Measurements from ENCODE around the gene TST.

Gene TST

GRCh38 chr22:37053310-37054055 lies 34.2 kb upstream of the TST start:
- DNase-seq, result no peak

GRCh38 chr22:37052386-37053309 lies 33.4 kb upstream of the TST start:
- DNase-seq, result no peak

DNA sequence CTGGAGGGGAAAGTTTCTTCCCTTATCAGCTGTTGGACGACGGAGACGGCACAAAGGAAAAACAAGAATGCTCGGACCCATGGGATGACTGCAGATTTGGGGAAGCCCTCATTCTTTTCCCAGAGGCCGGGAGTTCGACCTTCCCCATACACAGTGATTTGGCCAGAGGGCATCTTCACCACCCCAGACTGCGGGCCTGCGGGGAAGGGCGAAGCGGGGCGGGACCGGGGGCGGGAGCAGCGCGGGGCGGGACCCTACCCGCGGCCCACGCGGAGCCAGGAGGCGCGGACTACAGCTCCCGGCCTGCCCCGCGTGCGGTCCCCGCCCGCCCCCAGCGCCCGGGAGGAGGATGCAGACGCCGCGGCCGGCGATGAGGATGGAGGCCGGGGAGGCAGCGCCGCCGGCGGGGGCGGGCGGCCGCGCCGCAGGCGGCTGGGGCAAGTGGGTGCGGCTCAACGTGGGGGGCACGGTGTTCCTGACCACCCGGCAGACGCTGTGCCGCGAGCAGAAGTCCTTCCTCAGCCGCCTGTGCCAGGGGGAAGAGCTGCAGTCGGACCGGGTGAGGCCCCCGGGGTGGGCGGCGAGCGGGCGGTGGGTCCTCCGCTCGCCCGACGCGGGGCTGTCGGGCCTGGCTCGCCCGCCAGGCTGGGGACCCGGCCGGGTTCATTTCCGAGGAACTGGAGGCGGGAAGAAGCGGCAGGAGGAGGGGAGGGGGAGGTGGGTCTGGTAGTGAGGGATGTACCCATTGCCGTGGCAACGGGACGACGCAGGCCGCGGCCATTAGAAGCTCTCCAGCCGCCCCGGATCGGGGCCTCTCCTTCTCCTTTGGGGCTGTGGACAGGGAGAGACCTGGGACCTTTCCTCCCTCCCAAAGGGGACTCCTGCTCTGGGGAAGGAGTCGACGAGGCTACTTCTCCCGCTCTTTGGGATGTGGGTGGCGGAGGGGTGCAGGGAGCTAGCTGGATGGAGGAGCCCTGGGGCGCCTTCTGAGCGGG lies 32.4 kb upstream of the TST start, which contains the start of gene KCTD17:
Gene KCTD17 (plus strand): TSS at position 352 of the 995 bp plus-strand sequence. CDS start 19 bp downstream, at position 371.
- DNase-seq, result peak; percentile 67

- no peak for DNase-seq
Observed at GRCh38 chr22:37050913-37051312, 31.7 kb upstream of the TST start.

- DNase-seq, result no peak
Observed at GRCh38 chr22:37049224-37049623, 30.0 kb upstream of the TST start.

DNA sequence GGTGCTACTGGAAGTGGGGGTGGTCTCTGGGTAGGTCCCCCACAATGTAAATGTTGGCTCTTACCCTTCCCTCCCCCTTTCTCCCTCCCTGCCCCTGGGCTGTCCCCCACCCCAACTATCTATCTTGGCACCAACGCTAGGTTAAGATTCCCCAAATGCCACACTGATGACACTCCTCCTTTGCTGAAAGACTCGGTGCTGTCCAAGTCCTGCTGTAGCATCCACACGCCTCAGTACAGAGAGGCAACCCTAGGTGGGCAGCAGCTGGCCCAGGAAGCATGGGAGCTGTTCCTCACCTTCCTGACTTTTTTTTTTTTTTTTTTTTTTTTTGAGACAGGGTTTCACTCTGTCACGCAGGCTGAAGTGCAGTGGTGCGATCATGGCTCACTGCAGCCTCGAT lies 28.9 kb upstream of the TST start:
- DNase-seq, result no peak

GRCh38 chr22:37047006-37047405 lies 27.8 kb upstream of the TST start:
- DNase-seq, result no peak

DNA sequence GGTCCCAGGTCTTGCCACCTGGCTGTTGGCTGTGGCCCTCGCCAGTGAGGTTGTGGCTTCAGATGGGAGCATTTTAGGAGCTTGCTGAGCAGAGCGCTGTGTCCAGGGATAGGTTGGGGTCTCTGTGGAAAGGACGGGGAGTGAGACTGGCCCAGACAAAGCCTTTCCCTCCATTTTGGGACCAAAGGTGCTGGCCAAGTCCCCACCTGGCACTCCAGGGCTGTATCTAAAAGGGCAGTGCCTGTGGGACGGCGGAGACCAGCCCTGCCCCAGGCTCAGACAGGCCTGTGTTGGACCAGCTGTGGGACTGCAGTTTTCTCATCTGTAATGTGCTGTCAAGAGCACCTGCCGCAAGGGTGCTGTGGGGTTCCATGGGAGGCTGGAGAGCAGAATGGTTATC lies 27.3 kb upstream of the TST start:
- DNase-seq, result no peak

DNA sequence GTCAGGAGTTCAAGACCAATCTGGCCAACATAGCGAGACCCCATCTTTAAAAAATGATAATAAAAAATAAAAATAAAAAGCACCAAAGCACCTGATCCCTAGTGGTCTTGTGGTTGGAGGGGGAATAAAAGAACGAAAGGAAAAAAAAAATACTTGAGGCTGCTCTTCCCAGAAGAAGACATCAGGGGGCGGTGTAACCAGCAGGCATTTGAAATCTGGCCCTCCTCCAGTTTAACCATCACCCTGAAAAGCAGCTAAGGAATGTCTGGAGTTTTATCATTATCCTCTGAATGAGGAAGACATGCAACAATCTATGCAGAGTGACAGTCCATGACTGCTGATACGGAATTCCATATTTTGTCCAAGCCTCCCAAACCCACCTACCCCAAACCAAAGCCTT lies 26.7 kb upstream of the TST start:
- DNase-seq, result peak; percentile 62

GRCh38 chr22:37044634-37045625 lies 25.7 kb upstream of the TST start:
- DNase-seq, result no peak

- peak; percentile 19 for DNase-seq
Observed at GRCh38 chr22:37043828-37044538, 24.7 kb upstream of the TST start.

GRCh38 chr22:37043209-37043827 lies 24.1 kb upstream of the TST start:
- DNase-seq, result no peak

DNA sequence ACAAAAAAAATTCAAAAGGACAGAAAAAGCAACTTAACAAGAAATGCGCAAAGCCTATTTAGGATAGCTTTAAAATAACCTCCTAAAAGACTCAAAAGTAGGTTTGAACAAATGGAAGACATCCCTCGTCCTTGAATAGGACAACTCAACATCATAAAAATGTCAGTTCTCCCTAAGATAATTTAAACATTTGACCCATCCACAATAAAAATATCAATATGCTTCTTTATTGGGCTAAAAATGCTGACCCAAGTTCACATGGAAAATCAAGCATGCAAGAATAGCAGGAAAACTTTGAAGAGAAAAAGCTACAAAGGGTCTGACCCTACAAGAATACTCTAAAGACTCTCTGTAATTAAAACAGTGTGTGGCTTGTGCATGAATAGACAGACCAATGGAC lies 20.2 kb upstream of the TST start:
- DNase-seq, result no peak

DNA sequence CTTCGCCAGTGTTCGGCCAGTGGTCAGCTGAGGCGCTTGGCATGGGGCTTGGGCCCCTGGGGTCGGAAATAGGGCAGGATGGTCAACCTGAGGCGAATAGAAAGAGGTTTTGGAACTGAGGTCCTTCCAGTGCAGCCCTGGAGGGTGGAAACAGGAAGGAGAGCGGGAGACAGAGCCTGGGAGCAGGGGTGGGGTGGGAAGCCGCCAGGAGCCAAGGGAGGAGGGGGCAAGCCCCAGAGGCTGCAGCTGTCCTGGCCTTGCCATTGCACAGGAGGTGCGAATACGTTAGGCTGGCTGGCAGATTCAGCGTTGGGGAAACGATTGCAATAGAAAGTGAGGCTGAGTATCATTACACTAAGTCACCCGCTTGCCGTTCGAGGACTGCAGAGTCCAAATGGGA lies 18.4 kb upstream of the TST start:
- no peak for DNase-seq

DNA sequence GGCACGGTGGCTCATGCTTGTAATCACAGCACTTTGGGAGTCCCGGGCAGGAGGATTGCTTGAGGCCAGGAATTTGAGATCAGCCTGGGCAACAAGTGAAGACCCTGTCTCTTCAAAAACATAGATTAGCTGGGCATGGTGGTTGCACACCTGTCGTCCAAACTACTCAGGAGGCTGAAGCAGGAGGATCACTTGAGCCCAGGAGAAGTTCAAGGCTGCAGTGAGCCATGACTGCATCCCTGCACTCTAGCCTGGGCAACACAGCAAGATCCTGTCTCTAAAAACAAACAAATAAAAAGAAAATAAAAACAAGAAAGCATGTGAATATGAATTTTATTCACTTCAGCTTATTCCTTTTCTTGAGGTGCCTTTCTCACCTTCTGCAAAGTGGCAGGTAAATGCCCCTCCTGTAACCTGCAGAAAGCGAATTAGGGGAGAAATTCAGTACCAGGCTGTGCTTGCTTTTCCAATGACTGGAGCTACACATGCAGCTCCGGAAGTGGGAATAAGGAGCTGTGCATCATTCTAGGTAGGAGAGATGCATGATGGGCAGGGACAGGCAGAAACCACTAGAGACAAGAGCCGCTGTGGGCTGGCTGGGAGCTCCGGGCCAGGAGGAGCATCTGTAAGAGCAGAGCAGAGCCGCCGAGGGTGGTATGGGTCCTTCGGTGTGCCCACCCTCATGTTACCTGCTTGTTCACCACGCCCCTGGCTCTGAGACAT lies 17.6 kb upstream of the TST start:
- no peak for DNase-seq

DNA sequence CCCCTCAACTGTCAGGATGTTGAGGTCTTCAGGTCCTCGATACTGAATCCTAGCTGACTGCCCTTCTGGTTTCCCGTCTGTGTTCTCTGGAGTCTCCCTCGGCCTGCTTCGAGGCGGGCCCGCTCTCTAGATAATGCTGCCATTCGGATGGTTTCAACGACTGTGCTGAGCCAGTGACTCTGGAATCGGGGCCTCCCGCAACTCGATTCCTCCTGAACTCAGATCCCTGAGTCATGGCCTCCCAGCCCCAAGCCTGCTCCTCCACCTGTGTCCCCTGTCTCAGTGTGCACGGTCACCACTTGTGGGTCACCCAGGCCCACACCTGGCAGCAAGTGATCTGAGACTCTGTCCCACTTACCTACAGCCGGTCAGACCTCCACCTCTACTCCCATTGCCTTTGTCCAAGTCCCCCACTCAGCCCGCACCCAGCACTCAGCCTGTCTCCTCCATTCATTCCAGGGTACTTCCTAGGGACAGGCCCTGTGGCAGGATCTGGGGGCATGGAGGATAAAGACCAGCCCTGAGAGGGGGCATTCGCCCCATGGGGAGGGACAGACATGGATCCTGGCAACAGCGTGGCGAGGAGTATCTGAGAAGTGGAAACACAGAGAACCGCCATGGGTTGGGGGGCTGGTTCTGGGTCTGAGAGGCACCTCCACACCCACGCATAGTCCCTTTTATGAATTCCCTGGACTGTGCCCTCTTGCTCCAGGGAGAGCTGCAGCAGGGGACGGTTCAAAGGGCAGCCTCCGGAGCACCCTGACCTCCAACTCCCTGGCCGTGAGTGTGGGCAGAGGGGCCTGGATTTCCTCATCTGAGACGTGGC lies 14.6 kb upstream of the TST start:
- DNase-seq, result no peak

DNA sequence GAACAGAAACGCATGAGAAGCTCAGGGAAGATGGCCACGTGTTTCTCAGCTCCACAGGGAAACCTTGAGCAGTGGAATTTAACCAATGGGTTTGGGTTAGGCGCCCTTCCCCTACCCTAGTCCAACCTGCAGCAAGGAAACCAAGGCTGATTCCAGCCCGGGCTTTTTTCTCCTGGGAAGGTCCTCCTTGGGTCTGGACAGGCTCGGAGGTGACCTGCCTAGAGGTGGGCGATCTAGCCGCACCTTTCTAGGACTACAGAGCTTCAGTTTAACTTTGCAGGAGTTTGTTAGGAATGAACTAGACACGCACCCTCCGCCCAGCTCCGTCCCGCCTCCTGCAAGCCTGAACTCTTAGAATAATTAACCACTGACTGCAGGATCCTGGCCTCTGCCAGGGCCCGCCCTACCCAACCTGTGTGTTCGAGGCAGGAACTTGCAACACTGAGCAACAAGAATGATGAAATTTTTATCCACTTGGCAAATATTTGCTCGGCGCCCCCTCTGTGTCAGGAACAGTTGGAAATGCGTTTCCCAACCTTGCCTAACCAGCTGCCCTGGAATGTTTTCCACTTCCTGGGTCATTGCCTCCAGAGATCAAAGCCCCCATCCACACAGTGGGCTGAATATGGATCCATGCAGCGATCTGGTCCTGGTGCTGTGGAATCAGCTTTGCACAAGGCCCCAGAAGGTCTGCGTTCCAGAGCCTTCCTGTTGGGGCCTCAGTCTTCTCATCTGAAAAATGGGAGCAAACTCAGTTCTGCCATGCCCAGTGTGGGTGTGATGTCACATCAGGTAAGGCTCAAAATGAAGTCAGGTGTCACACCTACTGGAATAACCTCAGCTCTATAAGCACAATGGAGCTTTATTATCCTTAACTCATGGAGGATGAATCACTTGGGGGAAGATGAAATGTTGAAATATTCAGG lies 13.6 kb upstream of the TST start:
- peak; percentile 80 for DNase-seq

DNA sequence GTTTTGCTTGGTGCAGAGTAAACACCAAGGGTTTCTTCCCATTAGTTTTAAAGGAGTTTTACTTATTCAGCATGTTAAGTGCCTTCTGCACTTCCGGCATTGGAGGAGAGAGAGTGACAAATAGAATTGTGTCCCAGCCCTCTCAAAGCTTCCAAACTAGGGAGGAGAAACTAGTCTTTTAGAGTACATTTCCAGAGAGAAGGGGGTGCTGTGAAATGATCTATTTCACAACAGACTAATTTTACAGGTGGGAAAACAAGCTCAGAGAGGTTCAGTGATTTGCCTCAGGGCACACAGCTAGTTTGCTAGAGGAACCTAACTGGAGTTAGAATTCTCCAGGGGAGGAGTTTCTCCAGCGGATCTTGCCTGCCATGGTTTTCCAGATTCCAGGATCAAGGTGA lies 12.9 kb upstream of the TST start:
- DNase-seq, result no peak
